Lower leg skin (tissue), 3 donors: ENCODE data around the gene PRCP.

Source experiments
- POLR2A ChIP-seq, 2 donors: fragments of 450-650 bp; IDR thresholded peaks; one replicate each; pipeline ENCODE4 v1.6.1; 2016 to 2017; ENCODE audit warnings: antibody characterized with exemption in 2 of 2, mild to moderate bottlenecking in 1 of 2, moderate library complexity in 1 of 2
- TF ChIP-seq, protein P1 (sequence below), 3 donors: fragments of 450-650 bp; IDR thresholded peaks; one replicate each; pipeline ENCODE4 v1.5.1; 2016; ENCODE audit warnings: antibody characterized with exemption in 3 of 3, mild to moderate bottlenecking in 3 of 3, moderate library complexity in 2 of 3

- TF ChIP-seq, protein P1, sequence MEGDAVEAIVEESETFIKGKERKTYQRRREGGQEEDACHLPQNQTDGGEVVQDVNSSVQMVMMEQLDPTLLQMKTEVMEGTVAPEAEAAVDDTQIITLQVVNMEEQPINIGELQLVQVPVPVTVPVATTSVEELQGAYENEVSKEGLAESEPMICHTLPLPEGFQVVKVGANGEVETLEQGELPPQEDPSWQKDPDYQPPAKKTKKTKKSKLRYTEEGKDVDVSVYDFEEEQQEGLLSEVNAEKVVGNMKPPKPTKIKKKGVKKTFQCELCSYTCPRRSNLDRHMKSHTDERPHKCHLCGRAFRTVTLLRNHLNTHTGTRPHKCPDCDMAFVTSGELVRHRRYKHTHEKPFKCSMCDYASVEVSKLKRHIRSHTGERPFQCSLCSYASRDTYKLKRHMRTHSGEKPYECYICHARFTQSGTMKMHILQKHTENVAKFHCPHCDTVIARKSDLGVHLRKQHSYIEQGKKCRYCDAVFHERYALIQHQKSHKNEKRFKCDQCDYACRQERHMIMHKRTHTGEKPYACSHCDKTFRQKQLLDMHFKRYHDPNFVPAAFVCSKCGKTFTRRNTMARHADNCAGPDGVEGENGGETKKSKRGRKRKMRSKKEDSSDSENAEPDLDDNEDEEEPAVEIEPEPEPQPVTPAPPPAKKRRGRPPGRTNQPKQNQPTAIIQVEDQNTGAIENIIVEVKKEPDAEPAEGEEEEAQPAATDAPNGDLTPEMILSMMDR (IDR thresholded peaks at IDR 0.05): no peak
- TF ChIP-seq POLR2A (IDR thresholded peaks at IDR 0.05): no peak
These were observed 67.2 kb downstream of the PRCP start for GRCh38 chr11:82832983-82833382.
